Measurements from ENCODE around the gene LHX5. TPM values are rescaled to one million over a fixed set of nuclear protein-coding genes. Genes with fewer than 3 reads are reported as not detected.

Gene LHX5
- total RNA-seq, 4 donors from 2014 or later: not detected

DNA sequence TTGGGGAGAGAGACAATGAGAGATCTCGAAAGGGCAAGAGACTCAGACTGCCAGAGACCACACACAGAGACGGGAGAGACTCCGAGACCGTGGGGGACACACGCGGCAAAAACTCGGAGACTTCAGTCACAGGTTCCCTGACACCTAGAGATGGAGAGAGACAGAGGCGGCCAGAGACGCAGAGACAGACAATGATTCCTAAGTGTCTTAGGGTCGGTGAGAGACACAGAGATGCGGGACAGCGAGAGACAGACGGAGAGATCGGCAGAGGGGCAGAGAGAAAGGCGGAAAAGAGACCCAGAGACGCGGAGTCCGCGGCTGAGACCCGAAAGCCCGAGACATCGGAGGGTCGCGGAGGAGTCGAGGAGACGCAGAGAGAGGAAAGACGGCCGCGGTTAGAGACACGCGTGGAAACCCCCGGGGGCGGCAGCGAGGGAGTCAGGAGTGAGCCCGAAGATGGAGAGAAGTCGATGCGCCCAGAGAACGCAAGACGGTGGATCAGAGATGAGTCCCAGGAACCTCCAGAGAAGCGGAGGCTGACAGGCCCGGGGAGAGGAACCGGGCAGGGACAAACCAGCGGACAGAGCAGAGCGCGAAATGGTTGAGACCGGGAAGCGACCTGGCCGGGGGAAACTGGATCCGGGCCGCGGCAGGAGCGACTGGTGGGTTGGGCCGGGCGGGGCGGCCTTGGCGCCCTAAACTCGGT, 7.8 kb downstream of the LHX5 start:
- no peaks in the 10 kb centered on the region for H3K36me3 ChIP-seq
- peak overlapping the region in 1 of 4 donors; percentile 45 for H3K4me3 ChIP-seq
- H3K27me3 ChIP-seq: peaks cover 100% of the 10 kb centered on the region
- no peak for DNase-seq
- peaks cover 8 to 49% (median 44%) of the 10 kb centered on the region in 4 donors for H3K4me1 ChIP-seq
- intact Hi-C loops (cut with DNase I; ENCODE audit: low total_unique reads): loop anchor here (10.0 kb wide), 1 partner anchor 451 kb away; no protein-coding TSS in a partner anchor
- no peaks in the 10 kb centered on the region for H3K9me3 ChIP-seq
- no peak overlapping the region for H3K27ac ChIP-seq
- TF ChIP-seq POLR2A (IDR thresholded peaks at IDR 0.05) (no peak), EP300 (IDR thresholded peaks at IDR 0.05; ENCODE audit: low read depth) (no peak), POLR2AphosphoS5 (IDR thresholded peaks at IDR 0.05) (no peak)
- TF ChIP-seq, protein P1, sequence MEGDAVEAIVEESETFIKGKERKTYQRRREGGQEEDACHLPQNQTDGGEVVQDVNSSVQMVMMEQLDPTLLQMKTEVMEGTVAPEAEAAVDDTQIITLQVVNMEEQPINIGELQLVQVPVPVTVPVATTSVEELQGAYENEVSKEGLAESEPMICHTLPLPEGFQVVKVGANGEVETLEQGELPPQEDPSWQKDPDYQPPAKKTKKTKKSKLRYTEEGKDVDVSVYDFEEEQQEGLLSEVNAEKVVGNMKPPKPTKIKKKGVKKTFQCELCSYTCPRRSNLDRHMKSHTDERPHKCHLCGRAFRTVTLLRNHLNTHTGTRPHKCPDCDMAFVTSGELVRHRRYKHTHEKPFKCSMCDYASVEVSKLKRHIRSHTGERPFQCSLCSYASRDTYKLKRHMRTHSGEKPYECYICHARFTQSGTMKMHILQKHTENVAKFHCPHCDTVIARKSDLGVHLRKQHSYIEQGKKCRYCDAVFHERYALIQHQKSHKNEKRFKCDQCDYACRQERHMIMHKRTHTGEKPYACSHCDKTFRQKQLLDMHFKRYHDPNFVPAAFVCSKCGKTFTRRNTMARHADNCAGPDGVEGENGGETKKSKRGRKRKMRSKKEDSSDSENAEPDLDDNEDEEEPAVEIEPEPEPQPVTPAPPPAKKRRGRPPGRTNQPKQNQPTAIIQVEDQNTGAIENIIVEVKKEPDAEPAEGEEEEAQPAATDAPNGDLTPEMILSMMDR (IDR thresholded peaks at IDR 0.05): no peak
- in situ Hi-C loops (cut with MboI; ENCODE audit: low pct_ligation_motif_present in 1 of 4, low pct_unique_long_range_greater_than_20kb in 1 of 4, low sequenced_read_pairs in 3 of 4): loop anchor here in 2 of 4 donors (25.0 kb wide), 1 partner anchor 448 kb away; no protein-coding TSS in a partner anchor
- 15% methylated on average over 57 of the region's 57 CpGs; no CpG with 5 or more reads in 1 of the 2 donors for WGBS, 2 donors (ENCODE audit: low coverage in 1 of 2)

DNA sequence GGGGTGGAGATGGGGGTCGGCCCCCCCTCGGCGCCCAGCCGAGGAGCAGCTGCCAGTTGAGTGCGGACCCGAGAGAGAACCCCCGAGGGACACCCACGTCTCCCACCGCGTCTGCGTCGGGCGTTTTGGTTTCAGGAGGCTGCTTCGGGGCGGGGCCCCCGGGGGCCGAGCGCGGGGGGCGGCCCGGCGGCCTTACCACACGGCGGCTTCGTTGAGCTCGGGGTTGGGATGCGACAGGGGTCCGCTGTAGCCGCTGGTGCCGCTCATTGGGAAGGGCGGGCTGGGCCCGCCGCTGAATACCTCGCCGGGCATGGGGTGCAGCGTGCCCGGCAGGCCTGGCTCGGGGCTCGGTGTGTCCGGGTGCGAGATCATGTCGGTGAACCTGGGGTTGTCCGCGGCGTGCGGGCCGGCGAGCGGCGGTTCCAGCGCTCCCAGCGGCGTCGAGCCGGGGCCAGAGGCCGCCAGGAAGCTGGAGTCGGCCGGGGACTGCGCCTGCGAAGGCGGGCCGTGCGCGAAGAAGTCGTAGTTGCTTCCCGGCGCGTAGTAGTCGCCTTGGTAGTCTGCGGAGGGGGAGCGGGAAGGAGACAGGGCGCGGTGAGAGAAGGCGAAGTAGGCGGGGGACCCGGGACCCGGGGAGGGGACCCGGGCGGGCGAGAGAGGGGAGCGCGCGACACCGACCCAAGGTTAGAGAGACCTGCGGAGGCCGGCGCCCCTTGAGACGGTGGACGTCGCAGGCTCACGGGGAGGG, 8.5 kb downstream of the LHX5 start:
- Histone ChIP-seq H3K27ac (no peak overlapping the region), H3K4me3 (peak overlapping the region in 1 of 4 donors; percentile 45), H3K4me1 (peaks cover 8 to 48% (median 43%) of the 10 kb centered on the region in 4 donors), H3K27me3 (peaks cover 100% of the 10 kb centered on the region), H3K36me3 (no peaks in the 10 kb centered on the region), H3K9me3 (no peaks in the 10 kb centered on the region)
- no peak for DNase-seq
- in situ Hi-C loops (cut with MboI; ENCODE audit: low pct_ligation_motif_present in 1 of 4, low pct_unique_long_range_greater_than_20kb in 1 of 4, low sequenced_read_pairs in 3 of 4) (loop anchor here in 2 of 4 donors (25.0 kb wide), 1 partner anchor 449 kb away; no protein-coding TSS in a partner anchor), intact Hi-C loops (cut with DNase I; ENCODE audit: low total_unique reads) (loop anchor here (10.0 kb wide), 1 partner anchor 452 kb away; no protein-coding TSS in a partner anchor)
- TF ChIP-seq EP300 (IDR thresholded peaks at IDR 0.05; ENCODE audit: low read depth) (no peak), POLR2AphosphoS5 (IDR thresholded peaks at IDR 0.05) (no peak), POLR2A (IDR thresholded peaks at IDR 0.05) (no peak)
- TF ChIP-seq, protein P1 (IDR thresholded peaks at IDR 0.05): no peak
- 16% methylated on average over 52 of the region's 91 CpGs; no CpG with 5 or more reads in 1 of the 2 donors for WGBS, 2 donors (ENCODE audit: low coverage in 1 of 2)

DNA sequence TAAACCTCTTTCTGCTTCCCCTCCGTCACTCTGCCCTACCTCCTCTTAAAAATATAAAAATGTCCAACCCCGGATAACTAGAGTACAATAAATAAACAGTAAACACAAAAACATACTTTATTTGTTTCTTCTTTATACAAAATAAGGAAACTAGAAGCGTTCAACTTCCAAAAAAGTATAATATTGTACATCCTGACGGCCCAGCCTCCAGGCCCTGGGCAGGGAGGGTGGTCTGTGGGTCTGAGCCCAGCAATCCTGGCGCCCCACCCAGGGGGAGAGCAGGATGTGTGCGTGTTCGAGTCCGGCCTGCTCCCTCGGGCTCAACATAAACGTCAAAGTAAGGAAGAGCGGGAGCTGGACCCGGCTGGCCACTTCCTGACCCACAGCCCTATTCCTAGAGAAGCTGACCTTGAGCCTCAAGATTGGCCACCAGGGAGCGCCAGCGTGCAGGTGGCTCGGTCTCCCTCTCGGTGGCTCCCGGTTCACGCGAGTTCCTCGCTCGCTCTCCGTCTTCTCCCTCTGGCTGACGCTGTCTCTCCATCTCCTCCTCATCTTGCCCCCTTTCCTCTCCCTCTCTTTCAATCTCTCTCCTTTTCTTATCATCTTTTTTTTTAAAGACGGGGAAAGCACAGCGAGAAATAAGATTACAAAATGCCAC, 9.4 kb downstream of the LHX5 start:
- intact Hi-C loops (cut with DNase I; ENCODE audit: low total_unique reads) (loop anchor here (10.0 kb wide), 1 partner anchor 453 kb away; no protein-coding TSS in a partner anchor), in situ Hi-C loops (cut with MboI; ENCODE audit: low pct_ligation_motif_present in 1 of 4, low pct_unique_long_range_greater_than_20kb in 1 of 4, low sequenced_read_pairs in 3 of 4) (loop anchor here in 2 of 4 donors (25.0 kb wide), 1 partner anchor 450 kb away; no protein-coding TSS in a partner anchor)
- peak; percentile 81 for DNase-seq
- no peak for TF ChIP-seq POLR2A (IDR thresholded peaks at IDR 0.05)
- TF ChIP-seq, protein P1 (IDR thresholded peaks at IDR 0.05): peak; percentile 61 to 87 (median 76)
- Histone ChIP-seq H3K4me1 (peaks cover 8 to 38% (median 33%) of the 10 kb centered on the region in 4 donors), H3K27me3 (peaks cover 100% of the 10 kb centered on the region), H3K9me3 (no peaks in the 10 kb centered on the region), H3K27ac (no peak overlapping the region), H3K36me3 (no peaks in the 10 kb centered on the region), H3K4me3 (peak overlapping the region in 1 of 4 donors; percentile 45)
- WGBS, 2 donors (ENCODE audit: low coverage in 1 of 2): 9 to 27% methylated on average over 7 to 24 of the region's 25 CpGs

All from transverse colon (tissue), 4 donors.